Measurements from ENCODE around the gene DSCAML1. TPM values are rescaled to one million over a fixed set of nuclear protein-coding genes. Genes with fewer than 3 reads are reported as not detected.

Gene DSCAML1
- total and polyA plus RNA-seq, 10 of the 15 experiments (the other 5 are each of a cell fraction or from before 2014, with no cell fraction given): 0.03 to 0.18 (median 0.06) TPM; not detected in 1

DNA sequence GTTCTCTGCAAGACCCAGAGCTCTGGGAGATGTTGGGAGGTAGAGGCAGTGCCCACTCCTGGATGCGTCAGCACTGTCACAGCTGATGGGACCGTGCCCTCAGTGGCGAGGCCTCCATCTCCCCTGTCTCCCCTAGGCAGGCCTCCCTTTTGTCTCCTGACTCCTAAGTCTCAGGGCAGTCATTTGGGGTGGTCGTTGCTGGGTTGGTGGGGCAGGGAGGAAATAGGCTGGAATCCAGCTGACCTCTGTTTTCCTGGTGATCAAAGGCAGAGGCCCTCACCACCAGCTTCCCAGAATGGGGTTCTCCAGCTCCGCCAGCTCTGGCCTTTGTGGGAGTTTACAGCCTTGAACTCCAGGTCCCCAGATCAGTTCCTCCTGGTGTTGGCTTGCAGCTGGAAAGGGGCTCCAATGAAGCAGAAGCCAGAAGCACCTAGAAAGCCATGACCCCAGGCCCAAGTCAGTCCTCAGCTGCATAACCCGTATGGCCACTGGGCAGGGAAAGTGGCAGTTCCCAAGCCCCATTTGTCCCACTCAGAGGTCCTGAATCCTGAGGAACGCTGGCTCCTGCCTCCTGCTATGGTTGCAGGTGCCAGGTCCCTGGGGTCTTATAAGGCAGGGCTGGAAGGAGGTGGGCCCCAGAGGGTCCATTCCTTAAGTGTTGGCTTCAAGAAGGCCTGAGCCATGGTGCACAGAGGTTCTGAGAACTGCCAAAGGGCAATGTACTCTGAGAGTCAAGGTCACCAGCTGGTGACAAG, 34.8 kb upstream of the DSCAML1 start:
- Histone ChIP-seq H3K27ac (ENCODE audit: control insufficient read depth, insufficient read depth) (no peak overlapping the region), H3K36me3 (ENCODE audit: control insufficient read depth in 2 of 2, insufficient read depth in 2 of 2, low read length in 1 of 2) (no peaks in the 10 kb centered on the region), H3K9ac (ENCODE audit: control insufficient read depth, insufficient read depth, low read length) (no peak overlapping the region), H3K27me3 (replicated peaks in 1 of 2; ENCODE audit: control insufficient read depth in 2 of 2, insufficient read depth in 2 of 2, low read length in 1 of 2) (no peaks in the 10 kb centered on the region), H3K4me3 (no peak overlapping the region), H2AFZ (ENCODE audit: control insufficient read depth, low read depth, low read length) (no peak overlapping the region), H4K20me1 (ENCODE audit: control insufficient read depth, insufficient read depth) (no peaks in the 10 kb centered on the region), H3K9me3 (replicated peaks; ENCODE audit: control insufficient read depth, insufficient read depth, low read length) (no peaks in the 10 kb centered on the region), H3K4me2 (ENCODE audit: control insufficient read depth, insufficient read depth) (no peak overlapping the region), H3K4me1 (ENCODE audit: control insufficient read depth, insufficient read depth, low read length) (peaks cover 11% of the 10 kb centered on the region), H3K79me2 (ENCODE audit: control insufficient read depth, insufficient read depth, low read length) (no peaks in the 10 kb centered on the region)
- no TSS peak for BruUV-seq (replicated peaks)
- SMC1A ChIA-PET (ENCODE audit: uncharacterized antibody, unreplicated experiment): interaction anchor here (0.5 to 2.5 kb wide), 6 partner anchors 11 to 377 kb away, joined by 3 to 11 read pairs (median 3); no protein-coding TSS in a partner anchor
- DNase-seq (ENCODE audit: low read depth, low spot score) (no peak), ATAC-seq (no peak), FAIRE-seq (no peak)
- WGBS (ENCODE audit: insufficient coverage, insufficient replicate concordance, low lambda C conversion rate, missing lambda C conversion rate): 29% methylated on average over 7 of the region's 7 CpGs
- in situ Hi-C loops (cut with MboI) (no loop called here), intact Hi-C loops (cut with micrococcal nuclease; ENCODE audit: unreplicated experiment) (no loop called here)
- RAD21 ChIA-PET (ENCODE audit: unreplicated experiment): interaction anchor here (1.0 to 22.6 kb wide), 4 partner anchors 12 to 115 kb away, joined by 3 to 393 read pairs (median 26); no protein-coding TSS in a partner anchor
- CTCF ChIA-PET: interaction anchor here (0.8 to 6.1 kb wide), 7 partner anchors 9 to 221 kb away, joined by 3 to 48 read pairs (median 7); no protein-coding TSS in a partner anchor
- POLR2A ChIA-PET: interaction anchor here (1.3 kb wide), 2 partner anchors 10 to 113 kb away, joined by 3 to 4 read pairs; no protein-coding TSS in a partner anchor
- TF ChIP-seq, protein P1, sequence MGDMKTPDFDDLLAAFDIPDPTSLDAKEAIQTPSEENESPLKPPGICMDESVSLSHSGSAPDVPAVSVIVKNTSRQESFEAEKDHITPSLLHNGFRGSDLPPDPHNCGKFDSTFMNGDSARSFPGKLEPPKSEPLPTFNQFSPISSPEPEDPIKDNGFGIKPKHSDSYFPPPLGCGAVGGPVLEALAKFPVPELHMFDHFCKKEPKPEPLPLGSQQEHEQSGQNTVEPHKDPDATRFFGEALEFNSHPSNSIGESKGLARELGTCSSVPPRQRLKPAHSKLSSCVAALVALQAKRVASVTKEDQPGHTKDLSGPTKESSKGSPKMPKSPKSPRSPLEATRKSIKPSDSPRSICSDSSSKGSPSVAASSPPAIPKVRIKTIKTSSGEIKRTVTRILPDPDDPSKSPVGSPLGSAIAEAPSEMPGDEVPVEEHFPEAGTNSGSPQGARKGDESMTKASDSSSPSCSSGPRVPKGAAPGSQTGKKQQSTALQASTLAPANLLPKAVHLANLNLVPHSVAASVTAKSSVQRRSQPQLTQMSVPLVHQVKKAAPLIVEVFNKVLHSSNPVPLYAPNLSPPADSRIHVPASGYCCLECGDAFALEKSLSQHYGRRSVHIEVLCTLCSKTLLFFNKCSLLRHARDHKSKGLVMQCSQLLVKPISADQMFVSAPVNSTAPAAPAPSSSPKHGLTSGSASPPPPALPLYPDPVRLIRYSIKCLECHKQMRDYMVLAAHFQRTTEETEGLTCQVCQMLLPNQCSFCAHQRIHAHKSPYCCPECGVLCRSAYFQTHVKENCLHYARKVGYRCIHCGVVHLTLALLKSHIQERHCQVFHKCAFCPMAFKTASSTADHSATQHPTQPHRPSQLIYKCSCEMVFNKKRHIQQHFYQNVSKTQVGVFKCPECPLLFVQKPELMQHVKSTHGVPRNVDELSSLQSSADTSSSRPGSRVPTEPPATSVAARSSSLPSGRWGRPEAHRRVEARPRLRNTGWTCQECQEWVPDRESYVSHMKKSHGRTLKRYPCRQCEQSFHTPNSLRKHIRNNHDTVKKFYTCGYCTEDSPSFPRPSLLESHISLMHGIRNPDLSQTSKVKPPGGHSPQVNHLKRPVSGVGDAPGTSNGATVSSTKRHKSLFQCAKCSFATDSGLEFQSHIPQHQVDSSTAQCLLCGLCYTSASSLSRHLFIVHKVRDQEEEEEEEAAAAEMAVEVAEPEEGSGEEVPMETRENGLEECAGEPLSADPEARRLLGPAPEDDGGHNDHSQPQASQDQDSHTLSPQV (IDR thresholded peaks at IDR 0.05): no peak
- TF ChIP-seq BHLHE40 (IDR thresholded peaks at IDR 0.05; ENCODE audit: borderline replicate concordance in 1 of 2, low read depth in 2 of 2, low read length in 1 of 2): no peak
- no peak for TF ChIP-seq NFYB (IDR thresholded peaks at IDR 0.05; ENCODE audit: insufficient read depth, low read depth, low read length)
- TF ChIP-seq, protein P2, sequence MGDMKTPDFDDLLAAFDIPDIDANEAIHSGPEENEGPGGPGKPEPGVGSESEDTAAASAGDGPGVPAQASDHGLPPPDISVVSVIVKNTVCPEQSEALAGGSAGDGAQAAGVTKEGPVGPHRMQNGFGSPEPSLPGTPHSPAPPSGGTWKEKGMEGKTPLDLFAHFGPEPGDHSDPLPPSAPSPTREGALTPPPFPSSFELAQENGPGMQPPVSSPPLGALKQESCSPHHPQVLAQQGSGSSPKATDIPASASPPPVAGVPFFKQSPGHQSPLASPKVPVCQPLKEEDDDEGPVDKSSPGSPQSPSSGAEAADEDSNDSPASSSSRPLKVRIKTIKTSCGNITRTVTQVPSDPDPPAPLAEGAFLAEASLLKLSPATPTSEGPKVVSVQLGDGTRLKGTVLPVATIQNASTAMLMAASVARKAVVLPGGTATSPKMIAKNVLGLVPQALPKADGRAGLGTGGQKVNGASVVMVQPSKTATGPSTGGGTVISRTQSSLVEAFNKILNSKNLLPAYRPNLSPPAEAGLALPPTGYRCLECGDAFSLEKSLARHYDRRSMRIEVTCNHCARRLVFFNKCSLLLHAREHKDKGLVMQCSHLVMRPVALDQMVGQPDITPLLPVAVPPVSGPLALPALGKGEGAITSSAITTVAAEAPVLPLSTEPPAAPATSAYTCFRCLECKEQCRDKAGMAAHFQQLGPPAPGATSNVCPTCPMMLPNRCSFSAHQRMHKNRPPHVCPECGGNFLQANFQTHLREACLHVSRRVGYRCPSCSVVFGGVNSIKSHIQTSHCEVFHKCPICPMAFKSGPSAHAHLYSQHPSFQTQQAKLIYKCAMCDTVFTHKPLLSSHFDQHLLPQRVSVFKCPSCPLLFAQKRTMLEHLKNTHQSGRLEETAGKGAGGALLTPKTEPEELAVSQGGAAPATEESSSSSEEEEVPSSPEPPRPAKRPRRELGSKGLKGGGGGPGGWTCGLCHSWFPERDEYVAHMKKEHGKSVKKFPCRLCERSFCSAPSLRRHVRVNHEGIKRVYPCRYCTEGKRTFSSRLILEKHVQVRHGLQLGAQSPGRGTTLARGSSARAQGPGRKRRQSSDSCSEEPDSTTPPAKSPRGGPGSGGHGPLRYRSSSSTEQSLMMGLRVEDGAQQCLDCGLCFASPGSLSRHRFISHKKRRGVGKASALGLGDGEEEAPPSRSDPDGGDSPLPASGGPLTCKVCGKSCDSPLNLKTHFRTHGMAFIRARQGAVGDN (IDR thresholded peaks at IDR 0.05): no peak
- TF ChIP-seq TCF7 (IDR thresholded peaks at IDR 0.05; ENCODE audit: borderline replicate concordance): no peak
- TF ChIP-seq, protein P3, sequence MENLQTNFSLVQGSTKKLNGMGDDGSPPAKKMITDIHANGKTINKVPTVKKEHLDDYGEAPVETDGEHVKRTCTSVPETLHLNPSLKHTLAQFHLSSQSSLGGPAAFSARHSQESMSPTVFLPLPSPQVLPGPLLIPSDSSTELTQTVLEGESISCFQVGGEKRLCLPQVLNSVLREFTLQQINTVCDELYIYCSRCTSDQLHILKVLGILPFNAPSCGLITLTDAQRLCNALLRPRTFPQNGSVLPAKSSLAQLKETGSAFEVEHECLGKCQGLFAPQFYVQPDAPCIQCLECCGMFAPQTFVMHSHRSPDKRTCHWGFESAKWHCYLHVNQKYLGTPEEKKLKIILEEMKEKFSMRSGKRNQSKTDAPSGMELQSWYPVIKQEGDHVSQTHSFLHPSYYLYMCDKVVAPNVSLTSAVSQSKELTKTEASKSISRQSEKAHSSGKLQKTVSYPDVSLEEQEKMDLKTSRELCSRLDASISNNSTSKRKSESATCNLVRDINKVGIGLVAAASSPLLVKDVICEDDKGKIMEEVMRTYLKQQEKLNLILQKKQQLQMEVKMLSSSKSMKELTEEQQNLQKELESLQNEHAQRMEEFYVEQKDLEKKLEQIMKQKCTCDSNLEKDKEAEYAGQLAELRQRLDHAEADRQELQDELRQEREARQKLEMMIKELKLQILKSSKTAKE (IDR thresholded peaks at IDR 0.05; ENCODE audit: low read depth, poor library complexity, severe bottlenecking): no peak
- TF ChIP-seq, protein P4, sequence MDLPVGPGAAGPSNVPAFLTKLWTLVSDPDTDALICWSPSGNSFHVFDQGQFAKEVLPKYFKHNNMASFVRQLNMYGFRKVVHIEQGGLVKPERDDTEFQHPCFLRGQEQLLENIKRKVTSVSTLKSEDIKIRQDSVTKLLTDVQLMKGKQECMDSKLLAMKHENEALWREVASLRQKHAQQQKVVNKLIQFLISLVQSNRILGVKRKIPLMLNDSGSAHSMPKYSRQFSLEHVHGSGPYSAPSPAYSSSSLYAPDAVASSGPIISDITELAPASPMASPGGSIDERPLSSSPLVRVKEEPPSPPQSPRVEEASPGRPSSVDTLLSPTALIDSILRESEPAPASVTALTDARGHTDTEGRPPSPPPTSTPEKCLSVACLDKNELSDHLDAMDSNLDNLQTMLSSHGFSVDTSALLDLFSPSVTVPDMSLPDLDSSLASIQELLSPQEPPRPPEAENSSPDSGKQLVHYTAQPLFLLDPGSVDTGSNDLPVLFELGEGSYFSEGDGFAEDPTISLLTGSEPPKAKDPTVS (IDR thresholded peaks at IDR 0.05; ENCODE audit: low read depth, low read length): no peak
- TF ChIP-seq SP1 (IDR thresholded peaks at IDR 0.05; ENCODE audit: low read depth, low read length): no peak
- TF ChIP-seq SPI1 (IDR thresholded peaks at IDR 0.05; ENCODE audit: borderline replicate concordance, insufficient read depth, low read depth, low read length): no peak

Measured in GM12878 (cell line).